ENCODE data around the gene MED7. TPM values are rescaled to one million over a fixed set of nuclear protein-coding genes. Genes with fewer than 3 reads are reported as not detected.

Gene MED7
- total and polyA plus RNA-seq, 2 of the 13 experiments (the other 11 are each of a cell fraction or from before 2014, with no cell fraction given), result 9.2 to 9.4 TPM

DNA sequence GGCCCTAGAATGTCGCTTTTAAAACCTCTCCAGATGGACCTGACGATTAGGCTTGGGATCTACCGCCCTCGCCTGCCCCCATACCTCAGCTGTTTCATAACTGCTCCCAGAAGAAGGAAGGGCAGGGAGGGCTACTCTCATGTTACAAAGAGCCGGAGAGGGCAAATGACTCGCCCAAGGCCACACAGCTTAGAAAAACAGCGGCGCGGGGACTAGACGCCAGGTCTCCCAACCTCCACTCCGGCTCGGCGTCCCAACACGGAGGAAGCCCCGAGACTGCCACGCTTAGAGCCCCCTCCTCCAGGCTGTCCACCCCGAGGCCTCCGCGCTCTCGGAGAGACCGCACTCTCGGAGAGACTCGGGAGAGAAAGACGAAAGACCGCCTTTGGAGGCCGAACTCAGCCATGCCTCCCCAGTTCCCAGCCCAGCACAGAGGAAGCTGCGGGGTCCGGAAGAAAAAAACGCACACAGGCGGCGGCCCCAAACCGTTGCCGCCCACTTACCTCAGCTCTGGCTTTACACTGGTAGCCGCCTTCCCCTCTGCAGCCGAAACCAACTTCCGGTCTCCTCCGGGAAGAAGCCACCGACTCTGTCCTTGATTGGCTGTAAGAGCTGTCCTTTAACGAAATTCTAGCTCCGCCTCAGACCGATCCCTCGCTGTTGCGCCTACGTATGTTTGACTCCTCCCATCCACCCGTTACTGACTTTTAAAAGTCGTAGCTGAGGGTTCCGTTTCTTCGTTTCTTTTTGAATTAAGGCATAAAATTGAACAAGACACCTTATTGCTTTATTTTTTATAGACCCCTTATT, at the start of gene MED7 (continued):
- TF ChIP-seq, protein P1, sequence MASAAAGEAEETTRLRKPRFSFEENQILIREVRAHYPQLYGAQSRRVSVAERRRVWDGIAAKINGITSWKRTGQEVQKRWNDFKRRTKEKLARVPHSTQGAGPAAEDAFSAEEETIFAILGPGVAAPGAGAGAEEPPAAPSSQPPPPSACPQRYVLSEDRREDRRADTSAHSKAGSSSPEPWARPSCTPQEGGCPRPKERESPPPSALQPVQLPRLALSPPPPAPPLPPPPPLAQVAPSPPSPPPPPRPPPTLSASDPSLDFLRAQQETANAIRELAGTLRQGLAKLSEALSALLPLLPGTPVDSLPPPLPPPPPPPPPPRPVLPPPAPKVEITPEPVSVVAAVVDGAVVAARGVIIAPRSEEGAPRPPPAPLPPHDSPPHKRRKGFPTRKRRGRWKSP (CRISPR knock-in tag; IDR thresholded peaks at IDR 0.05), result peak; percentile 21; the same call in 1 of the 2 replicates
- TF ChIP-seq, protein P2, sequence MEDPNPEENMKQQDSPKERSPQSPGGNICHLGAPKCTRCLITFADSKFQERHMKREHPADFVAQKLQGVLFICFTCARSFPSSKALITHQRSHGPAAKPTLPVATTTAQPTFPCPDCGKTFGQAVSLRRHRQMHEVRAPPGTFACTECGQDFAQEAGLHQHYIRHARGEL (CRISPR knock-in tag; IDR thresholded peaks at IDR 0.05), result no peak
- TF ChIP-seq ARHGAP35 (CRISPR knock-in tag; IDR thresholded peaks at IDR 0.05; ENCODE audit: borderline replicate concordance) (peak; percentile 93), ZNF367 (CRISPR knock-in tag; IDR thresholded peaks at IDR 0.05; ENCODE audit: borderline replicate concordance) (no peak), TOPORS (CRISPR knock-in tag; IDR thresholded peaks at IDR 0.05) (no peak), ZNF225 (CRISPR knock-in tag; IDR thresholded peaks at IDR 0.05) (peak; percentile 79; the same call in 1 of the 2 replicates), TSC22D2 (CRISPR knock-in tag; IDR thresholded peaks at IDR 0.05; ENCODE audit: borderline replicate concordance) (no peak), EZH2 (conservative IDR thresholded peaks at IDR 0.05; ENCODE audit: low read depth, low read length) (no peak), ATAD3A (CRISPR knock-in tag; IDR thresholded peaks at IDR 0.05) (no peak), ZFP1 (CRISPR knock-in tag; IDR thresholded peaks at IDR 0.05) (no peak), RFX1 (IDR thresholded peaks at IDR 0.05) (no peak), U2AF2 (IDR thresholded peaks at IDR 0.05; ENCODE audit: low read depth, low read length) (no peak), SMAD1 (CRISPR knock-in tag; IDR thresholded peaks at IDR 0.05; ENCODE audit: borderline replicate concordance, low read depth) (no peak), FOXA1 (IDR thresholded peaks at IDR 0.05) (no peak), FOXA1 (CRISPR knock-in tag; IDR thresholded peaks at IDR 0.05) (no peak), SRSF9 (IDR thresholded peaks at IDR 0.05; ENCODE audit: borderline replicate concordance, insufficient read depth, low read depth, low read length, poor library complexity, severe bottlenecking) (no peak), ELF1 (CRISPR knock-in tag; IDR thresholded peaks at IDR 0.05) (peak; percentile 82), ZFX (CRISPR knock-in tag; IDR thresholded peaks at IDR 0.05; ENCODE audit: low read depth) (peak; percentile 80), ZNF792 (CRISPR knock-in tag; IDR thresholded peaks at IDR 0.05) (no peak), HNRNPH1 (optimal IDR thresholded peaks at IDR 0.05; ENCODE audit: low read depth, low read length) (peak; percentile 49), ZBTB38 (CRISPR knock-in tag; IDR thresholded peaks at IDR 0.05) (no peak; the same call in 1 of the 2 replicates), GATAD1 (CRISPR knock-in tag; IDR thresholded peaks at IDR 0.05) (peak; percentile 76; the same call in 1 of the 2 replicates), ZNF776 (CRISPR knock-in tag; IDR thresholded peaks at IDR 0.05) (no peak), NFE2L1 (CRISPR knock-in tag; IDR thresholded peaks at IDR 0.05; ENCODE audit: borderline replicate concordance) (no peak), ZBTB7B (CRISPR knock-in tag; IDR thresholded peaks at IDR 0.05) (peak; percentile 56; the same call in 1 of the 2 replicates), RFX3 (CRISPR knock-in tag; IDR thresholded peaks at IDR 0.05) (no peak), ZNF660 (CRISPR knock-in tag; IDR thresholded peaks at IDR 0.05; ENCODE audit: borderline replicate concordance, low read depth) (no peak), EP300 (IDR thresholded peaks at IDR 0.05; ENCODE audit: low read depth in 2 of 2, low read length in 2 of 2) (no peak), EP300 (CRISPR knock-in tag; IDR thresholded peaks at IDR 0.05; ENCODE audit: borderline replicate concordance) (no peak)
